GM04504 (cell line): Measurements from ENCODE around the gene WWTR1.

Experiments
- DNase-seq: peaks from one replicate; pipeline ENCODE4 v3.0.0-alpha.2; 2012; ENCODE audit warnings: low read depth

Gene WWTR1

GRCh38 chr3:149495581-149496125, 162.2 kb downstream of the WWTR1 start:
- DNase-seq, result no peak

GRCh38 chr3:149494759-149495580, 162.9 kb downstream of the WWTR1 start:
- DNase-seq, result no peak

GRCh38 chr3:149494022-149494758, 163.6 kb downstream of the WWTR1 start:
- DNase-seq, result no peak

DNA sequence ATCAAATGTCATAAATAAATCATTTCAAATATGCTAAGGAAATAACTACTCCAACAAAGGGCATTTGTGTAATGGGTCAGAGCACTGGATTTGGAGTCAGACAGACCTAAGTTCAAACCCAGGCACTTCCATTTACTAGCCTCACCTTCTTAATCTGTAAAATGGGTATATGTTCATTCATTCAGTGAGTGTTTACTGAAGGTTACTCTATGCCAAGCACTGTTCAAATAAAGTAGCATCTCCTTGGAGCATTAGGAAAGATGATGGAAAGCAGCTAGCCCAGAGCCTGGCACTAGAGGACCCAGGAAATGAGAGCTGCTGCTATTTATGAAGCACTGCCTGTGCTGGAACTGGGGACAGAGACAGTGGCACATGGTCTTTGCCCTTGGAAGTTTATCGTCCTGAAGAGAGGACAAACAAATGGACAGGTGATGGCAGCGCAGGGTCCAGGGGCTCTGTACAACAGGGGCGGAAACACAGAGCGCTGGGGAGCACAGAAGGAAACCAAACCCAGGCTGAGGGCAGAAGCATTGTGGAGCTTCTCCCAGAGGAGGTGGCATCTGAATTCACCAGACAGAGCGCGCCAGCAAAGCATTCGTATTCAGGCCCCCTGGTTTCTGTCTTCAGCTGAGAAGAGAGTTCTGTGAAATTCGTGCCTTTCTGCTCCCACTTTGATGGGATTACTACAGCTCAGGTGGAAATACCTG, 164.4 kb downstream of the WWTR1 start:
- no peak for DNase-seq

DNA sequence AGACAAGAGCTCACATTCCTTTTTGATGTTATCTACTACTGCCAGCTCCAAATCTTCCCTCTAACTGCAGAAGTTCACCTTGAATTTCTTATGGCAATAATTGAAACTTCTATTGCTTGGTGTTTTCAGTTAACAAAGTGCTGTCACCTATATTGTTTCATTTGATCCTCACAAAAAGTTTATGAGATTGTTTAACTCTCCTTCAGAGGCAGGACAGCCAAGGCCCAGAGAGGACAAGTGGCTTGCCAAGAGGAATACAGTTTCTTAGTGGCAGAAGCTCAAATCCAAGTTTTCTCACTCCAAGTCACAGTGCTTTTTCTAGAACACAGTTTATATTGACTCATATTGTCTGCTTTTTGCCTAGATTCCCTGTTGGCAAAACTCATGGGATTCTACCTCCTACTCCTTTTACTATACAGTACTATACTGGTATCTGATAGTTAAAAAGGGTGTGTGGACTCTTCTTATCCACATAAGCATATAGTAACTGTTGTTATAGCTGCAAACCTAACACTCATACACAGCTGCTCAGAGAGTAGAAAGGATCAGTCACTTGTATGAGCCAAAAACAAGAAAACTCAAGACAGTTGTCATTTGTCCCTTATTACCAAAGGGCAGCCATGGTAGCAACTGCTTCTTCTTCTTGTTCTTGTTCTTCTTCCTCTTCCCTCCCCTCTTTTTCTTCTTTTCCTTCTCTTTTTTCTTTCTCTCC, 167.4 kb downstream of the WWTR1 start:
- DNase-seq, result no peak

DNA sequence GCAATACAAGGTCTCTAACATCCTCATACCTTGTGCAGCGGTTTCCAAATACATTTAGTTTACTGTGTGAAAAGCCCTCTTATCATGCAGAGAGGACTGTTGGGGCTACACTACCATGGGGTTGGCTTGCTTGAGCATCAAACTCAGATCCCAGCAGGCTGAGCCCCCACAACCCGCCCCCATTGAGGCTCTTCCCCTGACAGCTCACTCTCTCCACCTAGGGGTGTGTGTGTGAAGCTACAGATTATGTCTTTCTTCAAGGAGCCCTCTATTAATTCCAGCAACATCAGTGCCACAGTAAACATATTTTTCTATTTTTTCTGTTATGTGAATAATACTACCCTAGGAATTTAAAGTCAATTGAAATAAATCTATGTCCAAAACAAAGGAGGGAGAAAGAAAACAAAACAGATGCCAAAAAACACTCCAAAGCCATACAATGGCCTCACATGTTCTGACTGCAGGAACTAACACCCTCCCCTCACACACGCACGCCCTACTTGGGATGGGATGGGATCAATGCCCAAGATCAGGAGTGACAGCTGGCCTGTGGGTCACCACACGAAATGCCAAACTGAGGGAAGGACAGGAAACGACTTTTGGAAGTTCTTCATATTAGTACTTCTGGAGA, 168.7 kb downstream of the WWTR1 start:
- DNase-seq, result no peak

GRCh38 chr3:149487598-149488197, 170.1 kb downstream of the WWTR1 start:
- no peak for DNase-seq

DNA sequence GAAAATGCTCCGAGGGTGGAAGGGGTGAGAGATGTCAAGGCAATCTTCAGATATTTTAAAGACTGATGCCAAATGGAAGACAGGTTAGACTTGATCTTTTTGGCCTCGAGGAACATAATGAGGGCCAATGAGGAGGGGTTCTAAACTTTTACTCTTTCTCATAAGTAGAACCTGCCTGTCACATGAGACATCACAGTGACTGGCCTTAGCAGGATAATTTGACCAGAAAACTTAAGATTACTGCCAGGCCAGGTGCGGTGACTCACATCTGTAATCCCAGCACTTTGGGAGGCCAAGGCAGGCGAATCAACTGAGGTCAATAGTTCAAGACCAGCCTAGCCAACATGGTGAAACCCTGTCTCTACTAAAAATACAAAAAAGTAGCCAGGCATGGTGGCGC, 171.1 kb downstream of the WWTR1 start:
- DNase-seq, result no peak

GRCh38 chr3:149481491-149481890, 176.3 kb downstream of the WWTR1 start:
- no peak for DNase-seq

DNA sequence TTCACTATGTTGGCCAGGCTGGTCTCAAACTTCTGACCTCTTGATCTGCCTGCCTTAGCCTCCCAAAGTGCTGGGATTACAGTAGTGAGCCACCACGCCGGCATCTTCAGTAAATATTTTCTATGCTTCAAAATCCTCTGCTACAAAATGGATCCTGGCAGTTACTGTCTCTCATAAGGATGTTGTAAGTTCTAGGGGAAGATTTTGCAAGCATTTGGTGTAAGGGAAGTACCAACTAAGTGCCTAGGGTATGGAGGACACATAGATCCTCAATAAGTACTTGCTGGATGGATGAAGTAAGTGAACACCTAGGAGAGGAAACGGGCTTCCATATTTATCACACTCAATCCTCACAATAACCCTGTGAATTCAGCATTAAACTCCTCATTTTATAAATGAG, 176.8 kb downstream of the WWTR1 start:
- no peak for DNase-seq

GRCh38 chr3:149480326-149481017, 177.4 kb downstream of the WWTR1 start:
- DNase-seq, result no peak

DNA sequence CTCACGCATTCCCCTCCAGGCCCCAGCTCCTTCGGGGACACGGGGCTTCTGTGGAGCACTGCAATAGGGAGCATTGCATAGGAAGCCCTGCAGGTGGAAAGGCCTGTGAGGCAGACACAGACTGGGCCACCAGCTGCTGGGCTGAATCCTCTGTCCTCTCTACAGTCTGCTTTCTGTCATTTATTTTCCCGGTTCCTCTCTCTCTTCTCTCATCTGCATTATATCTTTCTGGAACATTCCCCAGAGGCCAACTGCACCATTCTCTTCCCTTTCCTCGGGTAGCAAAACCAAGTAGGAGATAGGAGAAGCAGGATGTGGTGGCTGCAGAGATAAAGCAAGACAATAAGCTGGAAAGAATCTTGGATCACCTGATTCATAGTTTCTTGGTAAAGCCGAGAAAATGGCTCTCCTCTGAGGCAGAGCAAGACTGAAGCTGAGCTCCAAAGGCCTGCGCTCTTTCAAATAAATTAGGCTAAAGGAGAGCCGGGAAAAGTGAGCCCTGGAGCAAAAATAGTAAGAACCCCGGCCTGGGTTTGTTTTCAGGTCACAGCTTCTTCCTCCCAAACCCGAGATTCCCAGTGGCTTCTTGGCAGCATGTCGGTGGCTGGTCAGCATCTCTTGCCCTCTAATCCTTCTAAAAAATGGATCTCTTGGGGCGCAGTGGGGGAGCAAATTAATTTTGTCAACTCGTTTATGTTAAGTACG, 178.1 kb downstream of the WWTR1 start:
- no peak for DNase-seq

GRCh38 chr3:149476225-149476624, 181.6 kb downstream of the WWTR1 start:
- DNase-seq, result no peak

DNA sequence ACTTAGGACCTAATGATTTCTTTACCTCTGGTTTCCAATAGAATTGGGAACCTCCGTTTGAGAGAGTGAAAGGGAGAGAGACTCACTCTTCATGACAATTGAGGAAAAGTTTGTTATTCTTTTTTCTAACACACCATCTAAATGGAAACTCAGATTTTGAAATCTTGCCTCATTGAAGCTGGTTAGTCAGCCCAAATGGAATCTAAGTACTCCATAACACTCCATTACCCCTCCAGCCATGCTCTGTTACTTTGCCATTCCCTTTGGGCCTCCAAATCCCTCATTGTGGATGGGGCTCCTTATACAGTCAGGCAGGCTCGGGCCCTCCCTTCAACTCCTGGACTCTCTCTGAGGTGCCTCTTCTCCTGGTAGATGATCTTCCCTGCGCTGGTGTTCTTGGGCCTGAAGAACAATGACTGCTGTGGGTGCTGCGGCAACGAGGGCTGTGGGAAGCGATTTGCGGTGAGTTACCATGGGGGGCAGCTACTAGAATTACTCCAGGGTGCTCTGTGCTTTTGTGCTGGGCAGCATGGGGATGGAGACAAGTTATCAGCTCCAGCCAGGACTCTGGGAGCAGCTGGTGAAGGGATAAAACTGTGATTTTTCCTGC, 182.3 kb downstream of the WWTR1 start:
- no peak for DNase-seq

DNA sequence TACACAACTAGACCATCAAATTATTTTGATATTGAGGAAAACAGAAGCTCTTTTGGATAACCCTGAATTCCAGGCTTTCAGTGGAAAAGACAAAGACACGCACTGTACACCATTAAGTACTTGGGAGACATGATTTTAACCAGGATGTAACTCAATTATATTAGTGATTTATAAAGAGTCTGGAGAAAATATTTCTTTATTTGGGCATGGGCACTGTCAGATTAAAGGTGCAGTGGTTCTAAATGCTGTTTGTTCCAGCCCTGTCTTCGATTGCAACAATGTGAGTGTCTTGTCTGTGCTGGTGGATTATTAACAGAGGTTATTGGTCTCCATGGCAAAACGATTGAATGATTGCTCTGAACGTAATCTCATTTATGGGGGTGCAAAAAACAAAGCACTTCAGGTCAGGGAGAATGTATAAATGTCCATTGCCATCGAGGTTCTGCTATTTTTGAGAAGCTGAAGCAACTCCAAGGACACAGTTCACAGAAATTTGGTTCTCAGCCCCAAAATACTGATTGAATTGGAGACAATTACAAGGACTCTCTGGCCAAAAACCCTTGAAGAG, 183.5 kb downstream of the WWTR1 start, which contains the start of gene TM4SF4:
Gene TM4SF4, plus strand, starts transcription at position 448 of the 568 bp plus-strand sequence. CDS start 181 bp downstream, outside the sequence.
- DNase-seq, result no peak

DNA sequence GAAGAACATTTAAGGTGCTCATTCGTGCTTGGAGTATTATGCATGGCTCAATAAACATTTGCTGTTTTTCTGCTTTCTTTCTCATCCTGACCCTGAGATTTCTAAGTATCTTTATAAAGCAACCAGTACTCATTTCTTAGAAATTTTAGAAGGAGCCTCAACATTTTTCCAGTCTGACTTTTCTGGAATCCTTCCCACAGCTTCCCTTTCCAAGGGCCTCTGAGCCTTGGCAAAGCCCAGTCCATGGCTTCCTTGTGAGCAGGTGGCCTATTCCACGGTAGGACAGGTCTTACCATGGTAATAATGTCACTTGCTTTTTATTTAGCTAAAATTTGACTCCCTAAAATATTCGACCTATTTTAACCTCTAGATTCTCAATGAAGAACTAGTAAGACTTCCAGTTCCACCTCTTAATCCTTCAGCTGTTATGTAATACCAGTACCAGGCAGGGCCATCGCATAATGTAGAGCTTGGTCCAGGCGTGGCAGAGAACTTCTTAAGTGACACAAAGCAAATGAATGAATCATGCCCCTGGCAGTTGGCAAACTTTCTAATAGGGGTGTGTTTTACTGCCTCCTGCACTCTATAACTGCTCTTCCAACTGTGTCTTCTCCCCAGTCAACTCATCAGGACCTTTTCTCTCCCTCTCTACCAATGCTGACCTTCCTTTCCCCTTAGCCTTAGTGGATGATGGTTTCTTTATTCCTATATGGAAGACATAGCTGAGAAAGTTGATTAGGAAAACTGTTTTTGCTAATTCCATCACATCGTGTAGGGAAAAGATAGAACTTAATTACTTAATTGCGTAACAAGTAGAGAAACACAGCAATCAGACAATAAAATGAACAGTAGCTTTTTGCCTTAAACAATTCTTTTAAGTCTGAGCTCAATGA, 184.2 kb downstream of the WWTR1 start:
- DNase-seq, result peak; percentile 72

- DNase-seq, result no peak
Measured at GRCh38 chr3:149472030-149472797, 185.6 kb downstream of the WWTR1 start.
